ENCODE results near the gene LGALSL.

DNA sequence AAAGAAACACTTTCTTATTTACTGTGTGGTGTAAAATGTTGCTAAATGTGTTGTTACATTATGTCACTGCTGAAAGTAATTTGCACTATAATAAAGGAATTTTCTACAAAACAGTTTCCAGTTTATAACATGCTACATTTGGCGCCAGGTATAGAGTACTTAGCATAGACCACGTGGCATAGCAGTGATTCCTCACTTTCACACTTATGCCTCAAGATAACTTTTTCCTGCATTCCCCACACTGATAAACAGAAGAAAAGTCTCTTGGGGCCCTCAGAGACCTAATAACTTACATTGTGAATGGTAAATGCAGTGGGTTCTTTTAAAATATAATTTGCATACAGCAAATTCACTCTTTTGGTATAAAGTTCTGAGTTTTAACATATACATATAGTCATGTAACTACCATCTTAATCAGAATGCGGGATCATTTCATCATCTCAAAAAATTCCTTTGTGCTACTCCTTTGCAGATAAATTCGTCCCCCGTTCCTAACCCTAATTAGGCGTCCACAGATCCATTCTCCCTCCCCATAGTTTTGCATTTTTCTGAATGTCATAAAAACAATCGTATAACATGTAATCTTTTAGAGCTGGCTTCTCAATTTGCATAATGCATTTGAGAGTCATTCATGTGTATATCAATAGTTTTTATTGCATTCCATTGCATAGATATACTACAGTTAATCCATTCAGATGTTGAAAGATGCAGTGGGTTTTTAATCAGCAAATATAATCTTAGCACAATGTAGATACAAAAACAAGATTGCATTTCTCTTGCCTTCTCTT lies 7.5 kb downstream of the LGALSL start:
- TF ChIP-seq CREB5 (CRISPR knock-in tag; IDR thresholded peaks at IDR 0.05; ENCODE audit: low read depth) (no peak), PATZ1 (CRISPR knock-in tag; IDR thresholded peaks at IDR 0.05; ENCODE audit: borderline replicate concordance) (no peak), OSR1 (CRISPR knock-in tag; IDR thresholded peaks at IDR 0.05) (no peak), GLIS3 (CRISPR knock-in tag; IDR thresholded peaks at IDR 0.05) (no peak), TOX (CRISPR knock-in tag; IDR thresholded peaks at IDR 0.05; ENCODE audit: borderline replicate concordance) (no peak), BACH2 (CRISPR knock-in tag; IDR thresholded peaks at IDR 0.05; ENCODE audit: borderline replicate concordance) (no peak), PPARA (CRISPR knock-in tag; IDR thresholded peaks at IDR 0.05; ENCODE audit: borderline replicate concordance) (no peak), ZNF8 (CRISPR knock-in tag; IDR thresholded peaks at IDR 0.05) (no peak), ZFP3 (CRISPR knock-in tag; IDR thresholded peaks at IDR 0.05) (no peak), CSDC2 (CRISPR knock-in tag; IDR thresholded peaks at IDR 0.05) (no peak)
